Iris pigment epithelial cell (primary cell): ENCODE data around the gene TES.
A peak's percentile ranks its signal among the peaks of the same experiment; 100 is the strongest.
"Not testable (repeated sequence)": the region's sequence is repeated elsewhere in the genome, so short reads cannot be mapped to it uniquely, and the experiment has no call there.

Experiments
- DNase-seq: peaks from one replicate; pipeline ENCODE4 v3.0.0-alpha.2; 2011; ENCODE audit warnings: low read depth

The TES gene, protein sequence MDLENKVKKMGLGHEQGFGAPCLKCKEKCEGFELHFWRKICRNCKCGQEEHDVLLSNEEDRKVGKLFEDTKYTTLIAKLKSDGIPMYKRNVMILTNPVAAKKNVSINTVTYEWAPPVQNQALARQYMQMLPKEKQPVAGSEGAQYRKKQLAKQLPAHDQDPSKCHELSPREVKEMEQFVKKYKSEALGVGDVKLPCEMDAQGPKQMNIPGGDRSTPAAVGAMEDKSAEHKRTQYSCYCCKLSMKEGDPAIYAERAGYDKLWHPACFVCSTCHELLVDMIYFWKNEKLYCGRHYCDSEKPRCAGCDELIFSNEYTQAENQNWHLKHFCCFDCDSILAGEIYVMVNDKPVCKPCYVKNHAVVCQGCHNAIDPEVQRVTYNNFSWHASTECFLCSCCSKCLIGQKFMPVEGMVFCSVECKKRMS

DNA sequence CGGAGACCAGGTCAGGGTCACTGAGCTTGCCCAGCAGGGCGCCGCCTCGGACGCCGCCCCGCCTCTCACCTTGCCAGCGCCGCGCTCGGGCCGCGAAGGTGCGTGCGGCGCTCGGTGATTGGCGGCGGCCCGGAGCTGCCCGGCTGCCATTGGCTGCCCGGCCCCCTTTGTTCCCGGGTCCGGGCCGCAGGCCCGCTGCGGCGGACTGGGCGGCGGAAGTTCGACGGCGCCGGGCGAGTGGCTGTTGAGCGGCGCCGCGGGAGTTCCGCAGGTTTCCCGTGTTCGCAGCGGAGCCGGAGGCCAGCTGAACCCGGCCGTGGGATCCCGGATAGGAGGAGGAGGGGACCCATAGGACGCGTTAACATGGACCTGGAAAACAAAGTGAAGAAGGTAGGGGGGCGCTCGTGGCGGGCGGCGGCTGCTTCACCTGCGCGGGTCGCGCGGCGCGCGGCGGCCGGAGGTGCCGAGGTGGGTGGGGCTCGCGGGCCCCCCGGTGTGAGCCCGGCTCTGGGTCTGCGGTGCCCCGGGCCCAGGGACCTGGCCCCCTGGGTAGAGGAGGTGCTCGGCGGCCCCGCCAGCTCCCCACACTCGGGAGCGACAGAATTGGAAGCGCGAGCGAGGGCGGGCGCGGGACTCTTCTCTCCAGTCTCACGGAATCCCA is at the start of gene TES:
Gene TES, plus strand, starts transcription at position 195 of the 661 bp plus-strand sequence. Its CDS starts 169 bp downstream, at position 364.
- DNase-seq: peak; percentile 77

DNA sequence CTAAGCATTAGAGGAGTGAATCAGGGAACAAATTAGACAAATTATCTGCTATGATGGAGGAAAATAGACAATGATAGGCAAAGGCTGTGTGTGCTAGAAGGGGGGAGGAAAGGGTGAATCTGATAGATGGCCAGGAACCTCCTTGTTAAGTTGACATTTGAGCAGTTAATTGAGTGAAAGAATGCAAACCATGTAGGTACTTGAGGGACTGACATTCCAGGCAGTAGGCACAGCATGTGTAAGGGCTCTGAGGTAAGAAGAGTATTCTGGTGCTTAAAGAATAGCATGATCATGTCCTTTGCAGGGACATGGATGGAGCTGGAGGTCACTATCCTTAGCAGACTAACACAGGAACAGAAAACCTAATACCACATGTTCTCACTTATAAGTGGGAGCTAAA is 48.6 kb upstream of the TES start:
- no peak for DNase-seq

DNA sequence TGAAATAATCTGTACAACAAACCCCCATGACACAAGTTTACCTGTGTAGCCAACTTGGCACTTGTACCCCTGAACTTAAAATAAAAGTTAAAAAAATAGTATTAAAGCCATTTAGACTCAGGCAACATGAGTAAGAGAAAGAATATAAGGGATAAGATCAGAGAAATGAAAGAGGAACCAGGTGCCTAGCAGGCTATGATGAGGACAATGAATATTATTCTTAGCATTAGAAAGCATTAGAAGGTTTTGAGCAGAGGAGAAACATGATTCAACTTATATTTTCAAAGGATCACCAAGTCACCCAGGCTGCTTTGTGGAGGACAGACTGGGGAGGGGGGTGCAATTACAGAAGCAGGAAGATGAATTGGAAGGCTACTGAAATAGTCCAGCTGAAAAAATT is 48.1 kb upstream of the TES start:
- DNase-seq: no peak

DNA sequence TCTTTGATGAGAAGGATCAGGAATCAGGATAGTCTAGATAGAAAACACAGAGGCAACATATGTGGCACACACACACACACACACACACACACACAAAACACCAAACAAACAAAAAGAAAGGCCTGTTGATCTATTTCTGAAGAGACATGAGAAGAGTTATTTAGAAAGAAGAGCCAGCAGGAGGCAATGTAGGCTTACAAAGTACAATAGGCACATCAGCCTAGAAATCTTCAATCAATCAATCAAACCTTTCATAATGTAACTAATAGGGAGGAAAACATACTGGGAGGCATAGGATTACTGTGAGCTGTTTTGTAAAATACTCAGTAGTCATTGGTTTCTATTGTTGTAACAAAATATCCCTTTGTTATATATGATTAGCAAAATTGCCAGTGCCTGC is 47.3 kb upstream of the TES start:
- DNase-seq: peak; percentile 39

DNA sequence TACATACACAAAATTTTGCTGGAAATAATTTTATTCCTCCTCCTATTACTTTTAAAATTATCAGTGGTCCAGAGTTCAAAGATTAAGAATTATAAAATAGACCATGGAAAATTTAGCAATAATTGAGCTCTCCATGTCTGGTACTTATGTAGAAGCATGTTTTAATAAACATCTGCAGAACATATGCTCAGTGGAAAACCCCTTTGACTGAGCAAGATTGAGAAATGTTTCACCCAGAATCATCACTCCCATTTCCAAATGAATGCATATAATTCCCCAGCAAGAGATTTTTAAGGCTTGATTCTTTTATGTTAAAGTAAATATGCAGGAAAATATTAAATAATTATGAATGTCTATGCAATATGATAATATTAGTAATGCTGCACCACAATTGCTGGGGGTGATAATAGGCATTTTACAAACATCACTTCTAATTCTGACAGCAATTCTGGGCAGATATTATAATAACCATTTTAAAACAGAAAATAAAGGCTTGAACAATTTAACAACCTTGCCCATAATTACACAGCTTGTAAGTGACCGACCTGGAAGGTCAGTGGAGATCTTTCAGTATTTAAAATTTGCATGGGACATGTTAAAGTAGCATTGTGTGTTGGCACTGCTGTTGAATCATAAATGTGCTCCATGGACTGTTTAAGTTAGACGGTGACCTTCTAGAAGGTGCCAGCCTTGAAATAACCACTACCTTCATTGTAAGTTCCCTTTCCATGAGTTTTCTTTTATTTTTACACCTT is 45.6 kb upstream of the TES start:
- DNase-seq: peak; percentile 70

DNA sequence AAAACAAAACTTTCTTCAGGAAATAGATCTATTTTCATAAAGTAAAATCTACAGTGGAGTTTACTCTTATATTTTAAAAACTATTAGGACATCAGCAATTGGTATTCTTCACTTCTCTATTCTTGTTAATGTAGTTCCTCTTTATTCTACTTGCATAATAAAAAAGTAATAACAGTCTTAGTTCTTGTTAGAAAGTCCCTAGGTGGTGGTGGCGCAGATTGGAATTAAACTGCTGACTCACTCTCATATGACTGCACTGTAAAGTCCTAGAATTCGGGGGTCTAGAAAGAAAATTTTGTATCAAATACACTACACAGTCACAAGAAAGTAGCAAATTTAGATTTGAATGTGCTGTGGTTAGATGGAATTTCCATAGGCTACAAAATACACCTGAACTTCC is 44.6 kb upstream of the TES start:
- DNase-seq: no peak

DNA sequence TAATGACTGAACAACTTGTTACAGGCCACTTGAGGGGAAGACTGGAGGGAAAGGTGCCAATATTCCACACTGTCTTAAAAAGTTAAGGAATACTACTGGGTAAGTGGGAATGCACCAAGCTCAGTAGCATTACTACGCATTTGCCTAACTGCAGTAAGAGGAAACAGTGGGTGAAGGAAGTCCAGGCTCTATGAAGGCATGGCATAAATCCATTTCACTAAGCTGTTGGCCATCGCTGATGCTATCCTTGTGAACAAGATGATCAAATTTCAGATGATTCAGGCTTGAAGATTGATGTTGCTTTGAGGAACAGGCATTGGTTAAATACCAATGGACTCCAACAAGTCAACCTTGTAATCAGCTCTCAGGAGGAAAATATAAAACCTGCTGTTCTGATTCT is 44.2 kb upstream of the TES start:
- DNase-seq: peak; percentile 76

DNA sequence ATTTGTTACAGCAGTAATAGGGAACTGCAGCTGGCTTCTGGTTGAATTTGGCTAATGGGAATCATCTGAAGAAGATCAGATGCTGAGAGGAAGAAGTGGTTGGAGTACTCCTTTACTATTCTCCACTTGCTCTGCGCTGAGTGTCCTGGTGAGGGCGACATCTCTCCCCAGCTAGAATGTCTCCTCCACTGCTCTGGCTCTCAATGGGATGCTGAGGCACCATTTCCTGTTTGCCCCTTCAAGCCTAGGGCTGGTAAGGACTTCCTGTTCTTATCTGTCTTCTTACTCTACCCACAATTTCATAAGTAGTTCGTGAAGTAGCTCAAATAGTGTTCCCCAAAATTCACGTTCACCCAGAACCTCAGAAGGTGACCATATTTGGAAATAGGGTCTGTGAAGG is 43.2 kb upstream of the TES start:
- no peak for DNase-seq

DNA sequence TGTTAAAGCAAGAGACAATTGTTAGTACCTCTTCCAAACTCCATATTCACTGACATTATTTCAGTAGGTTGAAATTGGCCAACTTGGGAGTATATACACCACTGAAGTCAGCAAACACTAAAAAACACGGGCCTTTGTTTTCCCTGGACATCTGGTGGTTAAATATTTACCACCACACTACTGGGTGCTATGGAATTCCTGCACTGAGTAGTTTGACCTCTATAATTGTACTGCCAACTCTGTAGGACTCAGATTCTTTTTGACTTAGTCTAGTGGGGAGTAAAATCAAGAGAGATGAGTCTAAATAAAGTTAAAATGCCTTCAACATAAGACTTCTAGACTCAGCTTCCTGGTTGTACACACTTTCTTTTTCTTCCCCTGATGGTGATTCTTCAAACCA is 41.3 kb upstream of the TES start:
- peak; percentile 78 for DNase-seq

DNA sequence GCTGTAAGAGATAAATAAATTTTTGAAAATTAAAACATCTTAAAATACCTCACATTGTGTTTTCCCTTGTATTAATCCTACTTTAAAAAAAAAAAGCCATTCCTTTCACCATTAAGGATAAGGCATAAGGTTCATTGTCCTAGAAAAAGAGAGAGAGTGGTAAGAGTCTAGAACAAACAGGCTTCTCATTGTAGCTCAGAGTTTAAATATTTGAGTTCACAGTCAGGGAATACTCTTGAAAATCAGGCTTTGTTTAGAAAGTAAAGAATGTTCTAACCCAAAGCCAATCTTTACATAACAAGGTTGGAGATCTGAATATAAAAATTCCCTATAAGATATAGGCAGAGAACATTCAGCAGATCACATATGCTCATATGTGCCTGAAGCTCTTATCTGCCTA is 40.2 kb upstream of the TES start:
- DNase-seq: peak; percentile 38

DNA sequence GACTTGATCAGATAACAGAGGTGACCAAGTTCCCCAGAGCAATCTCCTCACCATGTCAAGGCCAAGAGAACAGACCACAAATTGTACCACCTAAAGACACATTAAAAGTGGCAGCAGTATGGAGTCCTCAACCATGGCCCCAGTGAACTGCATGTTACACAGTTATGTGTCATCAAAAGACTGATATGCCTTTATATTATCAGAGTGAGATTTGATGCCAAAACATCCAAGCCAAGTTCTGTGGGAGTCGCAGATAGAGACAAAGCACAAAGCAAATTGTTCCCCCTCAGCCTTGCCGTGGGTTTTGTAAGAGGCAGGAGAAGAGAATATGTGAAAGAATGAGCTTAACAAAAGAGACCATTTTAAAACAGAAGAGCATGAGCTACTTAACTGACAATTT is 39.2 kb upstream of the TES start:
- no peak for DNase-seq

DNA sequence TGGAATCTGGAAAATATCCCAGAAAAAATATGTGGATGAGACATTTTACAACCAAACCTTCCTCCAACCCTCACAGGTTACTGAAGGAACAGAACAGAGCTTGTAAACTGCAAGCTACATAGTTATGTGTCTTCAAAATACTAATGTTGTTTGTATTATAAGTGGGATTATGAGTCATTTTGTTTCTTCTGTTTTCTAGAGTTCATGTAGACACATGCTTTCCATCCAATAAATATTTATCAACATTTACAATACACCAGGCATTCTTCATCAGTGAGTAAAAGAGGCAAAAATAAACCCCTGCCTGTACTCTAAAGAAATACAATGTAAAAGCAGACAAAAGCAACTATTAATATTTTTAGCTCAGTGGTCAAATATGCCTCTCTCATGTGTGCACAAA is 38.0 kb upstream of the TES start:
- no peak for DNase-seq

DNA sequence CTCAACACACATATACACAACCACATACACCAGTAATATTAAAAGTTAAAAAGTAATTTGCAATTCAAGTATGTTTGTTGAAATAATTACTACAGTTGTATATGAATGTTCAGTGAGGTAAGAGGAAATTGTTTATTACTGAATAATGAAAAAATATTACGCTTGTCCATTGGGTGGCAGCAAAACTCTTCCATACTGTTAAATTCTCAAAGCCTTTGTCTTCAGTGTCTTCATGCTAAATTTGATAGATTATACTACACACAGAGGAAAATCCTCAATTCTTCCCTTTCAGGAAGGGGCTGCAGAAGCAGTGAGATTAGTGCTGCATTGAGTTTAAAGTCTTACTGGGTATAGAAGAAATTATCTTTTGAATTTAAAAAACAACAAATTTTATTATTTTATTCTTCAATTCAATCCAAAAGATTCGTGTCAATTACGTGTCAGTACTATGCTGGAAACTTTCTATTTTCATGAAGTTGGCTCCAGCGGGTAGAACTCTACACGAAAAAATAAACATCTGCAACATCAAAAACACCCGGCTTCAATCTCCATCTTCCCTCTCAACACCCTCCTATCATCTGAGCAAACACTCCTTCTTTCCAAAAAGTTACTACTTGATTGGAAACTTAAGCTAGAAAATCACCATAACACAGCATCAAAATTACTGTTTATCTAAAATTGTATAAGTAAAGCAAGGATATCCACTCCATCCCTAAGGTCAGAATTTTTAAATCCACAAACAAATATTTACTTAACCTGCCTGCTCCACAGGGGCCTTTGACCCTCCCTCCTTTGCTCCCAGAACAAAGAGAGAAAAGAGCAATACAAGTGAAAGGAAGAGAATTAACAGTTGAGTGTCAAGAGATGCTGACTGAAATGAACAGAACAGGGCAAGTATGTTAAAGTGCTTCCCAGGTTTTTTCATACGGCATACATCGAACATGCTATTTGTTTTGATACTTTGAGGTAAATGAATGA is 37.0 kb upstream of the TES start:
- peak; percentile 70 for DNase-seq

DNA sequence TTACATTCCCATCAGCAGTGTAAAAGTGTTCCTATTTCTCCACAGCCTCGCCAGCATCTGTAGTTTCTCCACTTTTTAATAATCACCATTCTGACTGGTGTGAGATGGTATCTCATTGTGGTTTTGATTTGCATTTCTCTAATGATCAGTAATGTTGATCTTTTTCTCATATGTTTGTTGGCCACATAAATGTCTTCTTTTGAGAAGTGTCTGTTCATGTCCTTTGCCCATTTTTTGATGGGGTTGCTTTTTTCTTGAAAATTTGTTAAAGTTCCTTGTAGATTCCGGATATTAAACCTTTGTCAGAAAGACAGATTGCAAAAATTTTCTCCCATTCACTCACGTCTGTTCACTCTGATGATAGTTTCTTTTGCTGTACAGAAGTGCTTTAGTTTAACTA is 35.2 kb upstream of the TES start:
- DNase-seq: not testable (repeated sequence)

DNA sequence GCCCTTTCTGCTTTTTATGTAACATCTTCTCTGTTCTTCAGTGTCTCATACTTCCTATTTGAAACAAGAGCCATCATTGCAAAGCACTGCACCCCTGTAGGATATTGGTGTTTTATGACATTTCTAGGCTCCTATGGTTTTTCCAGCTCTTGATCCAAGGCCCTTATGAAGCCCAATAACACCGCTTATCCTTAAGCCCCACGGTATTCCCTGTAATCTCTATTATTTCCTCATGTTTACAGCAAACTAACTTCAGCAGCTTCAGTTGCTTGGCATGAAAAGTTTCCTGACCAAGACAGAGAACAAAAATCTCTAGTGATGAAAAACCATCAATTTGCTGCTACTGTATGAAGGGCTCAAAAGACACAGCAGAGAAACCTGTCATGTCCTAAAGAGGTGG is 34.1 kb upstream of the TES start:
- DNase-seq: peak; percentile 41

DNA sequence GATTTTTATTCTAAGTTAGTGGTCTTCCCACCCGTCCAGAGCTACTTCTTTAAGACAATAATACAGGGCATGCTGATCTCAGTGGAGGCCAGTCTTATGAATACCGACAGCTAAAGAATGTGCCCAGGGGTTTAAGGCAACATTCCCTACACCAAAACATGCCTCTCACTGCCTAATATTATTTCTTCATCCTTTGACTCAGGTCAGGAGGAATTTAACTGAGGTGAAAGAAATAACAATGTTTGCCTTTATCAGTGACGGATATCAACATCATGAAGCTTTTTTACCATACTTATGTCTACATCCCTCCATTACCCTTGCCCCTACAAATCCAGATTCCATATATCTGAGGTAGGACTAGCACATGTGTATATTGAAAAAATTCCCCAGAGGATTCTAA is 33.3 kb upstream of the TES start:
- DNase-seq: peak; percentile 97

DNA sequence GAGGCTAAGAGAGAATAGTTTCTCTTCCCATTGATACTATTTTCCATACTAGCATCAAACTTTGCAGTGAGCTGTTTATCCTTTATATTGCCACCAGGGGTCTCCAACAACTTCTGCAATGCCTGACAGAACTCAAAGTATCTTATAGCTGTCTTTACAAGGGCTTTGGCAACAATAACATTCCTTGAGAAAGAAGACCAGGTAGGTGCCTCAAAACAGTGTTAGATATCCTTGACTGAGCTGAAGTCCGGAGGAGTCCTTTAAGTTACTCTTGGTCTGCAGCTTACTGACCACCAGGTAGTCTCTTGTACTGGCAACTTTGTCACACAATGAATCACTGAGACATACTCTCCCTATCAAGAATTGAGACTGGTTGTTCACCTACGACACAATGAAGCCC is 30.0 kb upstream of the TES start:
- DNase-seq: peak; percentile 68

DNA sequence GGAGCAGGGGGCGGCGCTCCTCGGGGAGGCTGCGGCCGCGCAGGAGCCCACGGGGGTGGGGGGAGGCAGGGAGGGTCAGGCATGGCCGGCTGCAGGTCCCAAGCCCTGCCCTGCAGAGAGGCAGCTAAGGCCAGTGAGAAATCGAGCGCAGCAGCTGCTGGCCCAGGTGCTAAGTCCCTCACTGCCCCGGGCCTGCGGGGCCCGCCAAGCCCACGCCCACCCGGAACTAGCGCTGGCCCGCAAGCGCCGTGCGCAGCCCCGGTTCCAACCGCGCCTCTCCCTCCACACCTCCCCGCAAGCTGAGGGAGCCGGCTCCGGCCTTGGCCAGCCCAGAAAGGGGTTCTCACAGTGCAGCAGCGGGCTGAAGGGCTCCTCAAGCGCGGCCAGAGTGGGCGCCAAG is 28.3 kb upstream of the TES start:
- no peak for DNase-seq

DNA sequence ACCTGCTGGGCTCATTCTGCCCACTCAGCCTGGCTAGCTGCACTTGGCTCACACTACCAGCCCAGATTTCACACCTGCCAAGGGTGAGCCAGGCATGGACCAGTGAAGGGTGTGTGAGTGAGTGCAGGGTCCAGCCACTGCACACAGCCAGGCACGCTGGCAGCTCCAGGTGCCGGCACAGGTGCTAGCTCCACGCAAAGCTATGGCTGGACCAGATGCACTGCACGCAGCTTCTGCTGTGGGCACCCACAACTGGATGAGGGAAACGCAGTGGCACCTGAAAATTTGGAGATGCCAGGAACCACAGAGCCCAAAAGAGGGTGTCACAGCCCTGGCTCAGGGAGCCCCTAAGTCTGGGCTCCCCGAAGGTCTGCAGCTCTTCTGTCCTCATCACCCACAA is 24.9 kb upstream of the TES start:
- no peak for DNase-seq

DNA sequence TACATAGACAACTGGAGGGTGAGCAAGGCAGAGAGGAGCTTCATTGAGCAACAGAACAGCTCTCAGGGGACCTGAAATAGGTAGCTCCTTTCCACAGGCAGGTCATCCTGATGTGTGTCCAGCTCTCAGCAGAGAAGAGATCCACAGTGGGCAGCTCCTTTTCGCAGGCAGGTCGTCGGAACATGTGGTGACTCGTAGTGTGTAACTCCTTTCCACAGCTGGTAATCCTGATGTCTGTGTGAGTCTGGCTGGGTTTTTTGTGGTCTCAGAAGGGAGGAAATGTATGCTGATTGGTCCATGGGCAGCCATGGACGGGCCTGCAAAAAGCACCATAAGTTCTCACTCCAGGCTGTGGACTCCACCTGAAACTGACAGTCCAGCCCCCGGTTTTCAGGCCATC is 24.4 kb upstream of the TES start:
- DNase-seq: peak; percentile 47

DNA sequence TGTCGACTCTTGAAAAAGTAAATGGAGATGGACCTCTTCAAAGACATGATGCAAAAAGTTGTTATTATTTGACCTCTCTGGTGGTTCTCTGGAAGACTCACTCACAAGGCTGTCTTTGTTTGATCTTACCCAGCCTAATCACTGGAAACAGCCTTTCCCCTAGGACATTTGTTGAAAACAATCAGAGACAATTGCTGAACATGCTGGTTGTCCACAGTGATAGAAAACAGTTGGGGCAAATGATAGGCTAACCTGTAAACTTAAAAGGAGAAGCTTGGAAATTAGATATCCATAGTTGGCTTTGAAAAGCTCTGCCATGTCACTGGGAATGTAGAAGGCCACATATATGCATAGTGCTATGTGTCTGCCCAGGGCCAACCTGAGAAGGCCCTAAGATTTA is 22.9 kb upstream of the TES start:
- no peak for DNase-seq
